HG02759 (cell line): Measurements from ENCODE around the gene IGFN1.

ENCODE experiments used
- ATAC-seq: cut with Tn5 transposase; IDR thresholded peaks from one replicate; pipeline ENCODE4 v1.9.1; 2021; ENCODE audit warnings: mild to moderate bottlenecking, moderate library complexity; ENCODE audit not compliant: unreplicated experiment

Gene IGFN1

DNA sequence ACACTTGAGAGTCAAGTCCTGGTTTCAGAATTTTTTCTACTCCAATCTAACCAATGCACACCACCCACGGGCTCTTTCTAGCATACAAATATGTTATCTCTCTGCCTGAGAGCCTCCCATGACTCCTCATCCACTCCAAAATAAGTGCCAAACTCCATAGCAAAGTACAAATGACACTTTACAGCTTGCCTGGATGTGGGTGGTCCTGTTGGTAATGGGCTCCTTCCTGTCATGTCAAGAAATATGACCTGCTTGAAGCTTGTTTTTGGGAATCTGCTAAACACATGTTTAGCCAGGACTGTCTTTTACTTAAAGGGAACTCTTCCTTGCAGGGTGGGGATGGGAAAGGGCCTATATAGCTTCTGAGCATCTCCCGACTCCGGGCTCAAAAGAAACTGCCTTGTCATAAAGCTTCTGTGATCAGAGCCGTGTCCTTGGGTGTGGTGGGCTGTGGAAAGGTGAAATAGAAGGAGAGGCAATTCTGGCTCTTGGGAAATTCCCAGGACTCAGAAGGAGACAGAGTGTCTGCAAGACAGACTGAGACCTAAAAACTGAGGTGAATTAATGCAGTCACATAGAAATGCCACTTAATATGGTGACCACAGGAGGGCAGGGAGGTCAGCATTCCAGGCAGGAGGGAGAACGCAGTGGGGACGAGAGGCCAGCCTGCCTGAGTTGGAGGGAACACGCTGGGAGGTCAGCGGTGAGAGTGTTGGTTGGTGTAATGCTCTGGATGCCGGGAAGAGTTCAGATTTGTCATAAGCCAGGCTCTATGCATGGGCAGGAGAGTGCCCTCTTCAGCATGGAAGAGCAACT lies 6.1 kb upstream of the IGFN1 start:
- no peak for ATAC-seq

DNA sequence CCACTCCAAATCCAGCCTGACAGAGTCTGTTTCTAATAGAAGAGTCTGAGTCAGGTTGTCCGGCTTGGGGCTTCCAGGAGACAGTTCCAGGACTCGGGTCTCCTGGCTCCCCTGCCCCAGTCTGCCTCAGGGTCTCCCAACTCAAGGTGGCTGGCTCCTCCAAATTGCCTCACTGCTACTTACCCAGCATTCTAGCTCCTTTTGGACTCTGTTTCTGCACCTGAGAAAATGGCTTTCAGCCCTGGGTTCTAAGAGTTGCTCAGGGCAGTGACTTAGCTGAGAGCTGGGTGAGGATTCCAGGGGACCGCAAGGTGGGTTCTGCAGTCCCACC lies 5.5 kb upstream of the IGFN1 start:
- ATAC-seq, result no peak

DNA sequence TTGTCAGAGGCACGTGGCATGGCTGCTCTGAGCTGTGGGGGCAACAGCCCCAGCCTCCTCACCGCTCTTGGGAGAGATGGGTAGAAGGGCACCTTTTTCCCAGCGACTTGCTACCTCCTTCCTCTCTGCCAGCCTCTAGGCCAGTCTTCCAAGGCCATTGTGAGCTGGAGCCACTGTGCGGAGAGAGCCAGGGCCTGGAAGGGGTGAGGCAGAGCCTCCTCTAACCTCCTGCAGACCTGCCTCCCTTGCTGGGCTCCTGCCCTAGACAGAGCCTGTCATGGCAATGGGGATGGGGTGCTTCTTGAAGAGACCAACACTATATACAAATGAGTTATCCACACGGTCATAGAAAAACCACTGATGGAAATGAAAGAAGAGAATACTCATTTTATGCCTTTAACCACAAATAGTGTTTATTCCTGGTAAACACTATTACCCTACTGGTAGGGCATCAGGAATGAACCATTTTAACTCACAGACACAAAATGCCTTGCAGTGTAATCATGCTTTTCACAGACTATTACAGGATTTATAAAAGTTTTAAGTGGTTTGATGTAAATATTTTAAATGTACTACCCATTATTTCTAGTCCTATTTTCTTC lies 5.0 kb upstream of the IGFN1 start:
- no peak for ATAC-seq

DNA sequence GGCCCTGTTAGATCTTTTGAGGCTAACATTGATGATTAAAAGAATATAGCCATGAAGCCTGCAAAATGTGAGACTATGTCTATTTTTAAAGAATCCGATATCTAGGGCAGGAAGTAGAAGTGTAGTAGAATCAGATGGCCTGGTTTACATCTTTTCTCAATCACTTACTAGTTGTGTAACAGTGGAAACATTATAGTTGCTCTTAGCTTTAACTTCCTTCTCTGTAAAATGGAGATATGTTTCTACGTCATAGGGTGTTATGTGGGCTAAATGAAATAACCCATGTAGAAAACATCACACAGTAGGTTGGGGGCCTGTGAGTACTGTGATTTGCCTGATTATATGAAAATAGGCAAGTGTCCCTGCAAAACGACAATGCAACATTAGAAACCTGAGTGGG lies 4.4 kb upstream of the IGFN1 start:
- no peak for ATAC-seq

DNA sequence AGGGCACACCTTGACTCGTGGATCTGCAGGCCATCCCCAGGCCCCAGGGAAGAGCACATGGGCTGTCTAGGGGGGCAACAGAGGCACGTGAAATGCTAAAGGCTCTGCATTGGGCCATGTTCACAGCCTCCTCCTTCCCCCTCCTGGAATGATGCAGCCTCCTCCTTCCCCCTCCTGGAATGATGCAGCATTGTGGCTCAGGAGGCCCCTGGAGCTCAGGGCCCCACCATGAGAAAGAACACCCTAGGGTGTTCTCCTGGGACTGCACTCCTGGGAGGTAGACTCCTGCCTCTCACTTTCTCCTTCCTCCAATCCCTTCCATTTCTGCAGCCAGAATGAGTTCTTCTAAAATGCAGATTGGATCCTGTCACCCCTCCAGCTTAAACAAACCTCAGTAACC lies 1.5 kb upstream of the IGFN1 start:
- no peak for ATAC-seq

DNA sequence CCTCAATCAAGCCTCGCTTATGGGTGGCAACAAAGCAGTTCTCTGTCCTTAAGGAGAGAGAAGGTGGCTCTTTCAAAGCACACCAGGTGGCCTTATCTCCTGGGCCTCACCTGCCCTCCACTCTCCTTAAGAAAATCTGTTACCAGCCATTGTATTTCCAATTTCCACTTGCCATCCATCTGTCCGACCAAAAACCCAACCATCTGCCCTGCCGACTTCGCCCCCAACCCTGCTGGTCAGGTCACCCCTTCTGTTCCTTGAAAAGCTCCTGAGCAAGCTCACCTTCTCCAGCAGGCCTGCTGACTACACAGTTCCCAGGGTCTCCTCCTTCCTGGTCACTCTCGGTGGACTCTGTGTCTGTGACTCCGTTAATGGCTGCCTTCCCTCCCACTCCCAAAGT lies 619 bp upstream of the IGFN1 start:
- ATAC-seq, result no peak

DNA sequence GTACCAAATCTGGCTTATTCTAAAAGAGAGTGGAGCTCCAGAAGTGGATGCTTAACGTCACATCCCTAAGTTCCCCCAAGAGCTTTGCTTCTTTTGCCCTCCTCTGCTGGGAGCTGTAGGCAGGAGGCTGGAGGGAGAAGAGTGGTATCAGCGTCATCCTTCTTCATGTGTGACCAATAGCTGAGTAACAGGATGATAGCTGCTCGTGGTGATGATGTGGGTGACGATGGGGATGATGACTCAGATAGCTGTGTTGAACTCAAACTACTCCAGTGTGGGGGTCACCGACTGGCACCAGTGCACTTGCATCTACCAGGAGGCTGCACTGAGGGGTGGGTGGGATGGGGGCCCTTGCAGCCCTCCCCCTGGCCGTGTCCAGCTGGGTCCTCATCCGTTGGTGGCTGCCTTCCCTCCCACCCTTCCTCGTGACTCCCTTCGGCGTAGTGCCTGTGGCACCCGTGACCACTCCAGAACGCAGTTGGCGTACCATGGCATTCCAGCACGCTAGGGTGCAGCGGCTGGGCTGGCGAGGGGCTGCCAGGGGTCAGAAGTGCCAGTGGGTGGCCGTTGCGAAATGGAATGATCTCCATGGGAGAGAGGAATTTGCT lies 1.1 kb downstream of the IGFN1 start:
- ATAC-seq, result no peak

DNA sequence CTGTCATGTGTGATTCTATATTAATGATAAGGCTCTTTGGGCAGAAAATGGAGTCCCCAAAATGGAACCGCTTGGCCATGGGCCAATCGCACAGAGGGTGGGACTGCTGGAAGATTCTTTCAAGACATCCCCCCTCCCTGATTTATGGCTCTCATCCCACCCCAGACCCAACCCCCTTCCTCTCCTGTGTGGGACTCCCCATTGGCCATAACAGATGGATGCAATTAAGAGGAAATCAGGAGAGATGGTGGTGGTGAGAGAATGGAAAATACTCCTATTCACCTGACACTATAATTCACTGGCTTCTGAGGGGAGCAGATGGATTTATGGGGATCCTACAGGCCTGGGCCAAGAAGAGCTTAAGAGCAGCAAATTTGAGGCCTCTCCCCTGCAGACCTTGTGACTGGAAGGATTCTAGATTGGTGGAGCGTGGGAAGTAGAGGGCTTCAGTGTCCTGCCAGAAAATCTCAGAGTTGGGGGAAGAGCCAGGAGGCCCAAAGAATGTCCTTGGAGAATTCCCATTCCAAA lies 1.7 kb downstream of the IGFN1 start:
- no peak for ATAC-seq

DNA sequence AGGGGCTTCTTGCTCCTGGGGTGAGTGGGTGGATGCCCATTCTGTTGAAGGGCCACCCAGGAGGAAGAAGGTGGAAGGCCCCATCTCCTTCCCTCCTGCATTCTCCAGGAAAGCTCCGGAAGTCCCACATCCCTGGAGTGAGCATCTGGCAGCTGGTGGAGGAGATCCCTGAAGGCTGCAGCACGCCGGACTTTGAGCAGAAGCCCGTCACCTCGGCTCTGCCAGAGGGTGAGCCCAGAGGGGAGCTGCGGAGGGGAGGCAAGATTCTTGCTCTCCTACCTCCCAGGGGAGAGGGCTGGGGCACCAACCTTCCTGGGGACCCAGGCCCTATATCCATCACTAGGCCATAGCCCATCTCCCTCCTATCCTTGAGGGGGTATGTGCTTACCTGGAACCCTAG lies 3.4 kb downstream of the IGFN1 start:
- ATAC-seq, result no peak

DNA sequence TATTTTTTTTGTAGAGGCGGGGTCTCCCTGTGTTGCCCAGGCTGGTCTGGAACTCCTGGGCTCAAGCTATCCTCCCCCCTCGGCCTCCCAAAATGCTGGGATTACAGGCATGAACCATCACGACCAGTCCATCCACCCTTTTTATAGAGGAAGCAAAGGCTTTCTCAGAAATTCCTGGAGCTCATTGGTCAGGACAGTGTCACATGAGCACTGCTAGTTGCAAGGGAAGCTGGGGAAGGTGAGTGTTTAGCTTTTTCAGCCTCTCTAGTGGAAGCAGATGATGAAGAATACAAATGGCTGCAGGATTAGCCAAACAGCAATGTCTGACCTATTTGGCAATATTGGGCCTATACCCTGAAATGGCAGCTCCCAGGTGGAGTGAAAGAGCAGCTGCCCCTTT lies 8.0 kb downstream of the IGFN1 start:
- ATAC-seq, result no peak

DNA sequence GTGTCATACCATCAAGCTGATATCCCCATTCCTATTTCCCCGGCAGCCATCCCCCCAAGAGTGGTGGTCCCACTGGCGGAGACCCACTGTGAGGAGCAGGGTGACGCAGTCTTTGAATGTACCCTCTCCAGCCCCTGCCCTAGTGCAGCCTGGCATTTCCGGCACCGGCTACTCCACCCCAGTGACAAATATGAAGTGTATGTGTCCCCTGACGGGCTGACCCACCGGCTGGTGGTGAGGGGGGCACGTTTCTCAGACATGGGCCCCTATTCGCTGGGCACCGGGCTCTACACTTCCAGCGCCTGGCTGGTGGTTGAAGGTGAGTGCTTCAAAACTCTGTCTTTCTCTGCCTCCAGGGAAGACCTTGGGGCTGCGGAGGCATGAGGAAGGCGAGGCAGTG lies 14.4 kb downstream of the IGFN1 start:
- ATAC-seq, result no peak

DNA sequence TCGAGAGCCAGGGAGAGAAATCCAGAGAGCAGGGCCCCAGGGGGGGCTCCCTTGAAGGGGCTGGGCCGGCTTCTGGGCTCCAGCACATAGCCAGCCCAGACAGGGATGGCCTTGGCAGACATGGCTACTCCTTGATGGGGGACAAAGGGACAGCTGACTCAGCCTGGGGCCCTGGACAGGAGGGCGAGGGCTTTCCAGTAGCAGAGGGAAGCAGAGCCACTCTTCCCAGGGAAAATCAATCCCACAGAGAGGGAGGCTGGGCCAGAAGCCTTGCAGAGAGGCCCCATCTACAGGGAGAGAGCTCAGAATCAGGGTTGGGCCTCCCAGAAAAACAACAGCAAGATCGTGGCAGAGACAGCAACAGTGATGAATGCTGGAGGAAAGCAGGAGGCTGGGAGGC lies 15.6 kb downstream of the IGFN1 start:
- ATAC-seq, result no peak

DNA sequence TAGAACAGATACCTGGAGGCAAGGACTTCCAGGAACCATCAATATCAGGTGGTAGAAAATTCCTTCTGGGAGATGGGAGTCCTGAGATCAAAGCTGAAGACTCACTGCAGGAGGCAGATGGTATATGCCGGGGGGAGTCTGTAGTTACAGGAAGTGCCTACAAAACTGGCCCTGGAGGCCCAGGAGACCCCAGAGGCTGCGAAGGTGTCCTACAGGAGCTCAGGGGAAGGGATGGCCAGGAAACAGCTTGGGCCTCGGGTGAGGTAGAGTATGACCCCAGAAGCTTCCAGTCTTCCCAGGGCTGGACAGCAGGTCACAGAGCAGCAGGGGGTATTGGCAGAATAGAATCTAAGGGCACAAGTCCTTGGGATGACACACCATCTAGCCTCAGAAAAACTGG lies 16.4 kb downstream of the IGFN1 start:
- no peak for ATAC-seq

DNA sequence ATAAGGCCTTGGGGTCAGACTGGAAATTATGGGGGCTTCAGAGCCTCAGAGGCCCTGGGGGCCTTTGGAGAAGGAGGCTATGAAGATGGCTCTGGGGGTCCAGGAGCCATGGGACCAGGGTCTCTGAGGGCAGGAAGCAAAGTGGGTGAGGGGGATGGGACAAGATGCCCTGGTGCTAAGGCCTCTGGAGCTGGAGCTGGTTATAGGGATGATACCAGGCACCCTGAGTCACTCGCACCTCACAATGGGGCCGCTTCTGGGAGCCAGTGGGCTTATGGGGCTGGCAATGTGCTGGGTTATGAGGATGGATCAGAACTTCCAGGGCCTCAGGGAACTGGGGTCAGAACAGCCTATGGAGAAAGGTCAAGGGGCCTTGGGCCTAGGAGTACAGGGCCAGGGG lies 17.6 kb downstream of the IGFN1 start:
- ATAC-seq, result no peak

DNA sequence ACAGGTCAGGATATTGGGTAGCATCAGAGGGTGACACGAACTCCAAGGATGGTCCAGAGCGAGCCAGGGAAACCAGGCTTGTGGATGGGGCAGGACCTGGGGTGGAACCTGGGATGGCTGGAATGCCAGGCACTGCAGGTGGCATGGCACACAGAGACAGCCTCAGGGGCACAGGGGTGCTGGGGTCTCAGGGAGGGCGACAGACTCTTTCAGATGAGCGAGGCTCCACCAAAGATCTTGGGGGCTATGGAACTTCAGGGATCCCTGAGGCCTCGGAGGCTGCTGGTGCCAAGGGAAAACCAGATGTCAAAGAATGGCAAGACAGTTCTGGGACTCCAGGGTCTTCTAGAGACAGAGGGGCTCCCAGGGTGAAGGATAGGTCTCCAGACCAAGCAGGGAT lies 21.4 kb downstream of the IGFN1 start:
- ATAC-seq, result no peak

DNA sequence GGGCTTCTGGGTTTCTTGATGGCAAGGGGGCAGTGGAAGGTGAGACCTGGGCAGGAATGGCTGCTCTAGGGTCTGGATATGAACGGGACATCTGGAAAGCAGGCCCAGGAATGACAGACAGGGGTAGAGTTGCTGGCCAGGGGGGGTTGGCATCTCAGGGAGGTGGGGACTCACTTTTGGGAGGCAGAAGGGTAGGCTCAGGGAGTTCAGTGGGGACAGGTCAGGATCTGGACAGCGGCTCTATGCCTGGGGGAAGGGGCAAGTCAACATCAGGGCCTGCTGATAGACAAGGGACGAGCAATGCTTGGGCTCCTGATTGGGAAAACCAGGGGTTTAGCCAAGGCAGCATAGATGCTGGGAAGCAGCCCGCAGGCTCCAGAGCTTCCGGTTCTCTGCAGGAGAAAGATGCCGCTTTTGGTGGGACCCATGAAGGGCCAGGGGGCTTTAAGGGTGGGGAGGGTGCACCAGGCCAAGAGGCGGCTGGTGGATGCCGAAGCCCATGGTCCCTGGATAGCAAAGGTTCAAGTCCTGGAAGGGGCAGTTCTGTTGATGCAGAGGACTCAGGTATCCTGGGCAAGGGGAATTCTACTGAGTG lies 21.9 kb downstream of the IGFN1 start:
- ATAC-seq, result no peak

DNA sequence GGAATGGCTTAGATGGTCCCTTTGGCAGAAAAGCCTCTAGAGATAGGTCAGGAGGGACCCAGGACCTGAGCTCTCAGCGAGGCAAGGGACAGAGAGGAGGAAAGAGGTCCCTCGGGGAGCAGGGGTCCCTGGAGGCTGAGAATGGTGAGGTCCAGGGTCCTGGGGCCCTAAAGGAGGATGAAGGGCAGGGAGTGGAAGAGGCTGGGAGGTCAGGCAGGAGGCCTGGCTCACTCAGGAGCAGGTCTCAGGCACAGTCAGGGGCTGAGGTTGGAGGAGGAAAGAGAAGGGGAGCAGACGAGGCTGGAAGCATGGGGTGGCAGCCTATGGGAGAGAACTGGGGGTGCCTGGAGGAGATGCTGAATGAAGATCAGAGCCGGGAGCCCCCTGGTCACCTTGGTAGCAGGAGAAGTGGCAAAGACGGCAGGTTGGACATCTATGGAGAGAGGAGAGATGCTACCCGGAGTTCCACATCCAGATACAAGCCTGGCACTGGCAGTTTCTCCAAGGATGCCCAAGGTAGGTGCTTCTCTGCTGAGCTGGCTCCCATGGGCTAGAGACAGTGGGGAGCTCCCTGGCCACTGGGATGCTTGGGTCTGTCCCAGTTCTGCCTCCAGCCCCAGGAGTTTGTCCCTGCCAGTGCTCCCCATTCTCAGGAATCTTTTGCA lies 22.6 kb downstream of the IGFN1 start:
- no peak for ATAC-seq

DNA sequence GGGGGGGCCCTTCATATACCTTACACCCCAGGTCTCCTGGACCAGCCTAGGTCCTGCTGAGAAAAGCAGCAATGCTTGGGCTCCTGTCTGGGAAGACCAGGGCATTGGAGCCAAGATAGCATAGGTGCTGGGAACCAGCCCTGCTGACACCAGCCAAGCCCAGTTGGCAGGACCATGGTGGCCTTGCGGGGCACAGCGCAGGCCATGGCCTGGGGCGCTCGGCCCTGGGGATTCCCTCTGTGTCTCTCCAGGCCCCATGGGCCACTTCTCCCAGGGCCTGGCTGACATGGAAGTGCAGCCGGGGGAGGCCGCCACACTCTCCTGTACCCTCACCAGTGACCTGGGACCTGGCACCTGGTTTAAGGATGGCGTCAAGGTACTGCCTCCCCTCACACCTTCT lies 23.3 kb downstream of the IGFN1 start:
- ATAC-seq, result no peak

DNA sequence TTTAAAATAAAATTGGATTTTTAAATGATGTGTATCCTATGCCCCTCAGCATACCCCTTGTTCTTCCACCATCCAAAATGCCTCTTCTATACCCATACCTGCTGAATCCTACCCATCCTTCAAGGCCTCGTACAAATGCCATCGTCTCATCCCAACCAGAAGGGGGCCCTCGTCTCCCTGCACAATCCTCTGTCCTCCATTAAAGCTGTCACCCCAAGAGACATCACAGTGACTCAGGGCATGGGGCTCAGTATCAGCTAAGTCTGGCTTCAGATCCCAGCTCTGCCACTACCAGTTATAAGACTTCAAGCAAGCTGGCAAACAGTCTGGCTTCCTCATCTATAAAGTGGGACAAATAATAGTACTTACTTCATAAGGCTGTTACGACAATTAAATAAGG lies 23.8 kb downstream of the IGFN1 start:
- ATAC-seq, result no peak

DNA sequence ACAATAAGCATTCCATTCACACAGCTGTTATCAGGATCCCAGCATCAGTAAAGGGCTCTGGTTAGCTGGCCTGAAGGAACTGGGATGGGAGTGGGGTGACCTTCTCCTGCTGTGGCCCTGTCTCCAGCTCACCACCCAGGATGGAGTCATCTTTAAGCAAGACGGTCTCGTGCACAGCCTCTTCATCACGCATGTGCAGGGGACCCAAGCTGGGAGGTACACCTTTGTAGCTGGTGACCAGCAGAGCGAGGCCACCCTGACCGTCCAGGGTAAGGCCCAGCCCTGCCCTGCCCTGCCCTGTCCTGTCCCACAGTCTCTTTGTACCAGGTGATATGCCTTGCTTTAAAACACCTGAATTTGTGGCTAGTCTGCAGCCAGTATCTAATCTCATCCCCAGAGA lies 24.3 kb downstream of the IGFN1 start:
- ATAC-seq, result no peak
